SH-SY5Y (cell line): ENCODE results near the gene COPE.
"Not testable (repeated sequence)": the region's sequence is repeated elsewhere in the genome, so short reads cannot be mapped to it uniquely, and the experiment has no call there.

Experiments
- GATA2 ChIP-seq: IDR thresholded peaks from 2 replicates; pipeline ENCODE4 v1.6.1; 2011; ENCODE audit warnings: mild to moderate bottlenecking, low read depth, low read length
- GATA3 ChIP-seq: IDR thresholded peaks from 2 replicates; pipeline ENCODE4 v1.6.1; 2011; ENCODE audit warnings: low read depth, mild to moderate bottlenecking, low read length, moderate library complexity

DNA sequence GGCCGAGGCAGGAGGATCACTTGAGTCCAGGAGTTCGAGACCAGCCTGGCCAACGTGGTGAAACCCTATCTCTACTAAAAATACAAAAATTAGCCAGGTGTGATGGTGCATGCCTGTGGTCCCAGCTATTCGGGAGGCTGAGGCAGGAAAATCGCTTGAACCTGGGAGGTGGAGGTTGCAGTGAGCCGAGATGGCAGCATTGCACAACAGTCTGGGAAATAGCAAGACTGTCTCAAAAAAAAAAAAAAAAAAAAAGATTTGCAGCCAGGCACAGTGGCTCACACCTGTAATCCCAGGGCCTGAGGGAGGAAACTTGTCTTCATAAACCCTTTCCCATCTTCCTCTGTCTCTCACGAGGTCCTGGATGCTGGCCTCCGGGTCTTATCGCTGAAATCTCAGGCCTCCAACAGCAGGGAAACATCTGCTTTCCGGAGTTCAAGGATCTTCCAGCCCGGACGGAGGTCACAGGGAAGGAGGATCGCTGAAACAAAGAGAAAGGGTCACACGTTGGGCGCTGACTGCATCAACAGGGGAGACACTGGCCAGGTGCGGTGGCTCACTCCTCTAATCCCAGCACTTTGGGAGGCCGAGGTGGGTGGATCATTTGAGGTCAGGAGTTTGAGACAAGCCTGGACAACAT, 33.3 kb upstream of the COPE start:
- TF ChIP-seq GATA2 = peak; percentile 77
- TF ChIP-seq GATA3 = not testable (repeated sequence)
